K562 (cell line): ENCODE data around the gene MPHOSPH9. TPM values are rescaled to one million over a fixed set of nuclear protein-coding genes. Genes with fewer than 3 reads are reported as not detected.

Experiments used
- CBX2 ChIP-seq: fragments of 200-600 bp; sonication (generic); IDR thresholded peaks from one replicate; pipeline ENCODE4 v1.6.1; 2012; ENCODE audit warnings: mild to moderate bottlenecking, low read length, inconsistent platforms; ENCODE audit not compliant: insufficient read depth, poor library complexity, severe bottlenecking
- FOXP1 ChIP-seq: sonication (generic); formaldehyde crosslinking; IDR thresholded peaks from 2 replicates; pipeline ENCODE4 v1.8.0; 2022; ENCODE audit warnings: mild to moderate bottlenecking, missing genetic modification reagents
- ILF3 ChIP-seq: fragments of 450-650 bp; IDR thresholded peaks from 2 replicates; pipeline ENCODE4 v1.6.1; 2018; ENCODE audit warnings: antibody characterized with exemption, mild to moderate bottlenecking, moderate library complexity, borderline replicate concordance
- PHF20 ChIP-seq: fragments of 450-650 bp; IDR thresholded peaks from 2 replicates; pipeline ENCODE4 v1.6.1; 2018; ENCODE audit not compliant: partially characterized antibody
- POLR2B ChIP-seq: fragments of 450-650 bp; IDR thresholded peaks from 2 replicates; pipeline ENCODE4 v1.6.1; 2018; ENCODE audit warnings: low read depth; ENCODE audit not compliant: partially characterized antibody
- RHOXF2B ChIP-seq: fragments of 250-450 bp; sonication (Bioruptor Pico); conservative IDR thresholded peaks from 2 replicates; pipeline ENCODE4 v1.5.1; 2021
- SIX5 ChIP-seq, 2 experiments: IDR thresholded peaks; 2 replicates each; pipeline ENCODE4 v1.6.1; 2011; ENCODE audit warnings: low read length in 2 of 2, borderline replicate concordance in 1 of 2, low read depth in 1 of 2, mild to moderate bottlenecking in 1 of 2, moderate library complexity in 1 of 2; ENCODE audit not compliant: insufficient read depth in 1 of 2
- SP1 ChIP-seq: sonication (generic); formaldehyde crosslinking; IDR thresholded peaks from 2 replicates; pipeline ENCODE4 v1.8.1; 2022; ENCODE audit warnings: mild to moderate bottlenecking, missing genetic modification reagents
- SPI1 ChIP-seq: IDR thresholded peaks from 2 replicates; pipeline ENCODE4 v1.6.1; 2011; ENCODE audit warnings: low read depth, low read length, control low read depth, borderline replicate concordance
- SREBF1 ChIP-seq: fragments of 150-350 bp; IDR thresholded peaks from 2 replicates; pipeline ENCODE4 v1.6.1; 2014; ENCODE audit warnings: antibody characterized with exemption, low read depth, low read length, borderline replicate concordance
- YBX1 ChIP-seq: fragments of 450-650 bp; IDR thresholded peaks from 2 replicates; pipeline ENCODE4 v1.7.1; 2016; ENCODE audit warnings: mild to moderate bottlenecking
- ZNF217 ChIP-seq: sonication (generic); formaldehyde crosslinking; IDR thresholded peaks from 2 replicates; pipeline ENCODE4 v1.8.0; 2022; ENCODE audit warnings: mild to moderate bottlenecking, missing genetic modification reagents
- ZNF232 ChIP-seq: sonication (generic); formaldehyde crosslinking; IDR thresholded peaks from 2 replicates; pipeline ENCODE4 v1.8.0; 2022; ENCODE audit warnings: mild to moderate bottlenecking, missing genetic modification reagents
- ZNF354B ChIP-seq: fragments of 250-450 bp; sonication (Bioruptor Pico); IDR thresholded peaks from 2 replicates; pipeline ENCODE4 v1.4.0; 2020
- ZNF586 ChIP-seq: fragments of 450-650 bp; formaldehyde crosslinking; conservative IDR thresholded peaks from 2 replicates; pipeline ENCODE4 v1.4.0; 2020; ENCODE audit warnings: mild to moderate bottlenecking, moderate library complexity
- polyA plus RNA-seq, 8 experiments: library from polyadenylated mRNA; depleted of rRNA in 4 of 8; stranded (reverse) in 5 of 8; unstranded in 3 of 8; fragments of >200 nt; fragmentation: Nextera tagmentation in 2 of 8; fragmentation: Illumina TruSeq in 1 of 8; extraction: Ambion mirVana in 2 of 8; extraction: Trizol in 1 of 8; gene quantifications; 2 replicates each; pipeline versions ENCODE4 v1.2.1 to v1.2.3, GENCODE V29; 2011 to 2014; ENCODE audit warnings: inconsistent platforms in 1 of 8, missing spikeins in 1 of 8
- total RNA-seq, 7 experiments: library from RNA; depleted of rRNA in 6 of 7; stranded (reverse); fragments of >200 nt in 6 of 7; fragmentation: Illumina TruSeq in 2 of 7; extraction: Trizol in 2 of 7; gene quantifications; 2 replicates each; pipeline versions ENCODE4 v1.2.1 to v1.2.3, GENCODE V29; 2011 to 2021; ENCODE audit warnings: low replicate concordance in 1 of 7
- TF ChIP-seq, protein P1 (sequence below): fragments of 250-450 bp; sonication (Bioruptor Pico); IDR thresholded peaks from 2 replicates; pipeline ENCODE4 v1.5.0; 2021; ENCODE audit warnings: mild to moderate bottlenecking, moderate library complexity
- TF ChIP-seq, protein P2 (sequence below): sonication (generic); formaldehyde crosslinking; IDR thresholded peaks from 2 replicates; pipeline ENCODE4 v1.8.1; 2023; ENCODE audit warnings: mild to moderate bottlenecking, missing genetic modification reagents
- TF ChIP-seq, protein P3 (sequence below): fragments of 450-650 bp; IDR thresholded peaks from 2 replicates; pipeline ENCODE4 v1.6.1; 2016; ENCODE audit warnings: mild to moderate bottlenecking
- TF ChIP-seq, protein P4 (sequence below): fragments of 450-650 bp; IDR thresholded peaks from 2 replicates; pipeline ENCODE4 v1.6.1; 2016; ENCODE audit warnings: antibody characterized with exemption

The MPHOSPH9 gene
- total and polyA plus RNA-seq, 9 of the 15 experiments (the other 6 are each of a cell fraction or from before 2014, with no cell fraction given), result 14.2 to 103 (median 54.5) TPM

GRCh38 chr12:123126294-123127181 is 106.4 kb downstream of the MPHOSPH9 start (continued):
- TF ChIP-seq, protein P1, sequence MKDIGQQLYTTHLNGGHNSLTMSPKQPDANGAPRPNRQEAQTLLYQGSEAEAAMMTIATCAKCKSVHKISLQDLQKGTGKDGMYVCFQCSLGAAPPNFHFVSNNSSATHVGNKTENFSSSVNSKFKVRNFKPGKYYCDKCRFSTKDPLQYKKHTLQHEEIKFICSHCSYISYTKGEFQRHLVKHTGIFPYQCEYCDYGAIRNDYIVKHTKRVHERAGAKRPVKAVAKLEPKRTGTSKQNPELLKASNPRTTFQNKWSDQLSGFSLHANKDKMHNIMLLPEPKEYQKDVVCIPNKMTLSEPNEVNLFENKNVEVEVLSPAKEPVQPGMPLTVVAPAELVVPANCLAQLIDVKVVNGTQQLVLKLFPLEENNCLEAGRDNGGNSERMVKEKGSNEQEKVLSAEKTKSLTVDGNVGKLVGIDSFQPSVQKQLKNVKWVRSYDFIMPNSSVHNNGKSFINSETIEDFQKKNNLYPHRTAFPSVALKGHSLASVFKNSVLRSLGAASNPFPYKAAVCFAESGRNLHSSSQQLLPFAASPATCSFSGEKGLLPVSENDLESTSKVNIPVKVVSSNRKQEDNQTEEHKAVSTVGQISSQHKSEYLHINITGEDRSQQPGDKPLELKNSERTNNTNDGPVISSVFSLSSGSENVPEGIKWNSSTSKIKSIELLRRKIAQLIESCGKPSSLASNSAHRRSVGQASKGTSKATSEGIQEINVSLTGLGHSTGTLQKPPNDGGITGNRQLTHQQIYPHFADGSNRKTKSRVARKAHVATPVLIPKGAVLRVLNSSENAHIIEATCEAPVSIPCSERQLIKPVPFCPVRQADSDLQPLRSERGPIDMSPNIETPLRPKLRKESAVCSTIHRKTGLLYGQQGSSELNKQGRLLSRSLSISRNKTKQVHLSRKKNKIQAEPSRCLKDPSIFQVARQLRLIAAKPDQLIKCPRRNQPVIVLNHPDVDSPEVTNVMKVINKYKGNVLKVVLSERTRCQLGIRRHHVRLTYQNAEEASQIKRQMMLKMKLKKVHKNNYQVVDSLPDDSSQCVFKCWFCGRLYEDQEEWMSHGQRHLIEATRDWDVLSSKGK, result no peak
- TF ChIP-seq CBX2 (no peak), FOXP1 (CRISPR knock-in tag) (no peak), SREBF1 (no peak), ZNF217 (CRISPR knock-in tag) (no peak), POLR2B (no peak), ZNF232 (CRISPR knock-in tag) (no peak), ILF3 (no peak), RHOXF2B (CRISPR knock-in tag) (no peak), ZNF354B (CRISPR knock-in tag) (no peak), SIX5 (IDR thresholded peaks at IDR 0.05; ENCODE audit: borderline replicate concordance in 1 of 2, insufficient read depth in 1 of 2, low read depth in 1 of 2, low read length in 2 of 2) (no peak), PHF20 (no peak), ZNF586 (CRISPR knock-in tag) (no peak), SP1 (no peak), SPI1 (no peak), YBX1 (no peak)
- TF ChIP-seq, protein P2, sequence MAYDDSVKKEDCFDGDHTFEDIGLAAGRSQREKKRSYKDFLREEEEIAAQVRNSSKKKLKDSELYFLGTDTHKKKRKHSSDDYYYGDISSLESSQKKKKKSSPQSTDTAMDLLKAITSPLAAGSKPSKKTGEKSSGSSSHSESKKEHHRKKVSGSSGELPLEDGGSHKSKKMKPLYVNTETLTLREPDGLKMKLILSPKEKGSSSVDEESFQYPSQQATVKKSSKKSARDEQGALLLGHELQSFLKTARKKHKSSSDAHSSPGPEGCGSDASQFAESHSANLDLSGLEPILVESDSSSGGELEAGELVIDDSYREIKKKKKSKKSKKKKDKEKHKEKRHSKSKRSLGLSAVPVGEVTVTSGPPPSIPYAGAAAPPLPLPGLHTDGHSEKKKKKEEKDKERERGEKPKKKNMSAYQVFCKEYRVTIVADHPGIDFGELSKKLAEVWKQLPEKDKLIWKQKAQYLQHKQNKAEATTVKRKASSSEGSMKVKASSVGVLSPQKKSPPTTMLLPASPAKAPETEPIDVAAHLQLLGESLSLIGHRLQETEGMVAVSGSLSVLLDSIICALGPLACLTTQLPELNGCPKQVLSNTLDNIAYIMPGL (CRISPR knock-in tag), result no peak
- TF ChIP-seq, protein P3, sequence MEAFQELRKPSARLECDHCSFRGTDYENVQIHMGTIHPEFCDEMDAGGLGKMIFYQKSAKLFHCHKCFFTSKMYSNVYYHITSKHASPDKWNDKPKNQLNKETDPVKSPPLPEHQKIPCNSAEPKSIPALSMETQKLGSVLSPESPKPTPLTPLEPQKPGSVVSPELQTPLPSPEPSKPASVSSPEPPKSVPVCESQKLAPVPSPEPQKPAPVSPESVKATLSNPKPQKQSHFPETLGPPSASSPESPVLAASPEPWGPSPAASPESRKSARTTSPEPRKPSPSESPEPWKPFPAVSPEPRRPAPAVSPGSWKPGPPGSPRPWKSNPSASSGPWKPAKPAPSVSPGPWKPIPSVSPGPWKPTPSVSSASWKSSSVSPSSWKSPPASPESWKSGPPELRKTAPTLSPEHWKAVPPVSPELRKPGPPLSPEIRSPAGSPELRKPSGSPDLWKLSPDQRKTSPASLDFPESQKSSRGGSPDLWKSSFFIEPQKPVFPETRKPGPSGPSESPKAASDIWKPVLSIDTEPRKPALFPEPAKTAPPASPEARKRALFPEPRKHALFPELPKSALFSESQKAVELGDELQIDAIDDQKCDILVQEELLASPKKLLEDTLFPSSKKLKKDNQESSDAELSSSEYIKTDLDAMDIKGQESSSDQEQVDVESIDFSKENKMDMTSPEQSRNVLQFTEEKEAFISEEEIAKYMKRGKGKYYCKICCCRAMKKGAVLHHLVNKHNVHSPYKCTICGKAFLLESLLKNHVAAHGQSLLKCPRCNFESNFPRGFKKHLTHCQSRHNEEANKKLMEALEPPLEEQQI, result no peak
- TF ChIP-seq, protein P4, sequence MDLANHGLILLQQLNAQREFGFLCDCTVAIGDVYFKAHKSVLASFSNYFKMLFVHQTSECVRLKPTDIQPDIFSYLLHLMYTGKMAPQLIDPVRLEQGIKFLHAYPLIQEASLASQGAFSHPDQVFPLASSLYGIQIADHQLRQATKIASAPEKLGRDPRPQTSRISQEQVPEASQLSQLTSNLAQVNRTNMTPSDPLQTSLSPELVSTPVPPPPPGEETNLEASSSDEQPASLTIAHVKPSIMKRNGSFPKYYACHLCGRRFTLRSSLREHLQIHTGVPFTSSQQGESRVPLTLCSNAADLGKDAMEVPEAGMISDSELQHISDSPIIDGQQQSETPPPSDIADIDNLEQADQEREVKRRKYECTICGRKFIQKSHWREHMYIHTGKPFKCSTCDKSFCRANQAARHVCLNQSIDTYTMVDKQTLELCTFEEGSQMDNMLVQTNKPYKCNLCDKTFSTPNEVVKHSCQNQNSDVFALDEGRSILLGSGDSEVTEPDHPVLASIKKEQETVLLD, result 0 out of 2 replicates have a peak, but pooled peaks have one; percentile 43
